SJSA1 (cell line): ENCODE measurements around the gene FGGY. TPM values are rescaled to one million over a fixed set of nuclear protein-coding genes. Genes with fewer than 3 reads are reported as not detected.
"Not testable (repeated sequence)": the region's sequence is repeated elsewhere in the genome, so short reads cannot be mapped to it uniquely, and the experiment has no call there.

ENCODE experiments used
- DNase-seq, 2 experiments: peaks; one replicate each; pipeline ENCODE4 v3.0.0-alpha.2; 2015 to 2020; ENCODE audit warnings: low spot score in 2 of 2, low read depth in 1 of 2
- H3K27ac ChIP-seq: fragments of 250-450 bp; sonication (Bioruptor Pico); 2 replicates; pipeline ENCODE4 v1.5.1; 2020; ENCODE audit warnings: mild to moderate bottlenecking, moderate library complexity
- H3K27me3 ChIP-seq: fragments of 250-450 bp; sonication (Bioruptor Pico); replicated peaks from 2 replicates; pipeline ENCODE4 v1.5.1; 2020; ENCODE audit warnings: mild to moderate bottlenecking, moderate library complexity
- H3K36me3 ChIP-seq: fragments of 250-450 bp; sonication (Bioruptor Pico); 2 replicates; pipeline ENCODE4 v1.5.1; 2020; ENCODE audit warnings: mild to moderate bottlenecking
- H3K4me1 ChIP-seq: fragments of 250-450 bp; sonication (Bioruptor Pico); replicated peaks from 2 replicates; pipeline ENCODE4 v1.6.1; 2021; ENCODE audit warnings: mild to moderate bottlenecking
- H3K4me3 ChIP-seq: fragments of 250-450 bp; sonication (Bioruptor Pico); 2 replicates; pipeline ENCODE4 v1.5.1; 2020; ENCODE audit warnings: mild to moderate bottlenecking
- H3K9me3 ChIP-seq: fragments of 250-450 bp; sonication (Bioruptor Pico); replicated peaks from 2 replicates; pipeline ENCODE4 v1.5.1; 2020; ENCODE audit warnings: mild to moderate bottlenecking
- total RNA-seq: library from RNA; depleted of rRNA; stranded (reverse); fragments of >200 nt; shearing (Covaris generic); gene quantifications from 2 replicates; pipeline ENCODE4 v1.2.3, GENCODE V29; 2014

Gene FGGY
- total RNA-seq, 1 experiment from 2014 or later, result 9.0 TPM

DNA sequence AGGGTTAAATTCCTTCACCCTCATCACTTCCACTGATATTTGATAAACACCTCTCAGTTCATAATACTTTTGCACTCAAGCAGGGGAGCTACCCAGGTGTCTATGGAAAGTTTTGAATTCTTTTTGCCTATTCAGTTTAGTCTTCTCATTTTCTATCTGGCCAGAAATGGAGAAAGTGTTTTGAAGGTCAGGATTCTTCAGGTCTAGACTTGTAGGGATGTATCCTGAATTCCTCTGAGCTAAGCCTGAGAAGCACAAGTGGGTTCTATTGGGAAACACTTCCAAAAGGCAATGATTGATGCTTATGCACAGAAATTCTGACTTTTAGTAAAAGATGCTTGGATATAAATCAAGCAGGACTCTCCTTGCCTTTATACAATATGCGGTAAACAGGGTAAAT is 300.1 kb downstream of the FGGY start:
- no peak for DNase-seq
- peaks cover 81% of the 10 kb centered on the region for H3K4me1 ChIP-seq
- peak overlapping the region; percentile 93 for H3K27ac ChIP-seq
- no peaks in the 10 kb centered on the region for H3K9me3 ChIP-seq
- no peak overlapping the region for H3K4me3 ChIP-seq
- no peaks in the 10 kb centered on the region for H3K27me3 ChIP-seq
- H3K36me3 ChIP-seq, result no peaks in the 10 kb centered on the region

DNA sequence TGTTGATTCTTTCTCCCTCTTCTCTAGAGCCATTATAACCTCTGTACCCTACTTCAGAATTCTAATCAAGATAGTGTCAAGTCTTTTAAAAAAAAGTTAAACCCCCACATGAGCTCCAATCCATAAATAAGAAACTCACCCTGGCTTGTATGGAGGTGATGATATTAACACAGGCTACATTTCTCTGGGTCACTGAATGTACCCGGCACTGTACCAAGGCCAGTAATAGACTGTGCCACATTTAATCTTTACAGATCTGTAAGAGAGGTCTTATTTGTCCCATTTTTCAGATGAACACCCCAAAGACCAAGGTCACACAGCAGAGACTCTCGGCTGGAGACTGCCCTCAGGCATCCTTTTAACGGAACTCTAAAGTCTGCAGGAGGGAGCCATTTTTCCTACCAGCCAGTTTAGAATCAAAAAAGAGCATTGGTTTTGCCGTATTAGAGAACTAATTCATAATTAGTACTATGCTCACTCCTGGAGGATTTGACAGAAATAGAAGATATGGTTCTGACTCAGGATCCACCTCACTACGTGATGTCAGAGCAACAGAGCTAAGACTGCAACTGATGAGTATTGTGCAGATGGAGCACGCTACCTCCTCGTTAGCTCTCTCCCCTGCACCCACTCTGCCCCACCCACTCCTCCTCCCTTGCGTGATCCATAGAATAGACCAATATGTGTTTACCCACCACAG is 300.7 kb downstream of the FGGY start:
- no peak overlapping the region for H3K4me3 ChIP-seq
- no peaks in the 10 kb centered on the region for H3K36me3 ChIP-seq
- no peaks in the 10 kb centered on the region for H3K27me3 ChIP-seq
- DNase-seq, result peak; percentile 68 to 78
- no peaks in the 10 kb centered on the region for H3K9me3 ChIP-seq
- peak overlapping the region; percentile 93 for H3K27ac ChIP-seq
- H3K4me1 ChIP-seq, result peaks cover 83% of the 10 kb centered on the region

DNA sequence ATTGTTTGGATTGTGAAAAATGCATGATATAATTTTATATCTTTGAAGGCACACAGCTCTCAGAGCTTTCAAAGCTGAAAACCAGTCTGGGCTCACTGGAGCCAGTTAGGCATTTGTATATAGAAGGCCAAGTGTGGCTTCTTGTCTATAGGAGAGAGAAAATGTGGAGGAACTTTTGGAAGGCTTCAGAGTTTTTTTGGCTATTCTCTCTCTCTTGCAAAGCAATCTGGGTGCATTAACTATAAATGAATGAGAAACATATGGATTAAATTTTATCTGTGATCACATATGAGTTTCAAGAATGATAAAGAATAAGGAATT is 301.2 kb downstream of the FGGY start:
- Histone ChIP-seq H3K27ac (peak overlapping the region; percentile 64), H3K9me3 (no peaks in the 10 kb centered on the region), H3K4me3 (no peak overlapping the region), H3K27me3 (no peaks in the 10 kb centered on the region), H3K4me1 (peaks cover 83% of the 10 kb centered on the region), H3K36me3 (no peaks in the 10 kb centered on the region)
- no peak for DNase-seq

- Histone ChIP-seq H3K36me3 (no peaks in the 10 kb centered on the region), H3K4me3 (no peak overlapping the region), H3K4me1 (peaks cover 87% of the 10 kb centered on the region), H3K9me3 (no peaks in the 10 kb centered on the region), H3K27me3 (no peaks in the 10 kb centered on the region), H3K27ac (peak overlapping the region; percentile 79)
- DNase-seq, result peak; percentile 93 to 96
These were observed 304.1 kb downstream of the FGGY start for GRCh38 chr1:59601041-59601441.

- Histone ChIP-seq H3K27ac (peak overlapping the region; percentile 79), H3K36me3 (no peaks in the 10 kb centered on the region)
- DNase-seq, result no peak
These were observed 304.9 kb downstream of the FGGY start for GRCh38 chr1:59601811-59602210.

DNA sequence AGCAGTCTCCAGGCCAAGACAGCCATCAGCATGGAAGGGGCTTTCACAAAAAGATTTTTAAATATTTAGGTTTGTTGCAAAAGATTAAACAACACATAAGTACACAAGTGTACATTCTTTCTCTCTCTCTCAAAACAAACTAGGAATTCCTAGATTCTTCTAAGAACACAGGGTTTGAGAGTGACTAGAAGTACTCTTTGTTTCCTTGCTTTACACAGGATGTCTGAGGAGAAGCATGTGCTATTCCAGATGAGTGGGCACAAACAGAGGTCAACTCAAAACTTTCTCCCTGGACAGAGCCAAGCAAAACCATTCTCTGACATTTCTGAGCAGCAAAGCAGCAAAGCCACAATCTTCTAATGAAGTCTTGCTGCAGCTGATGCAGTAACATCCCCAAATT is 307.3 kb downstream of the FGGY start:
- Histone ChIP-seq H3K27ac (peak overlapping the region; percentile 31), H3K4me1 (peaks cover 56% of the 10 kb centered on the region), H3K9me3 (no peaks in the 10 kb centered on the region), H3K27me3 (no peaks in the 10 kb centered on the region), H3K36me3 (no peaks in the 10 kb centered on the region), H3K4me3 (no peak overlapping the region)
- DNase-seq, result peak in 1 of 2 experiments; percentile 78

More at GRCh38 chr1:59601811-59602210, 304.9 kb downstream of the FGGY start:
- H3K9me3 ChIP-seq, result no peaks in the 10 kb centered on the region
- peaks cover 79% of the 10 kb centered on the region for H3K4me1 ChIP-seq
- H3K4me3 ChIP-seq, result no peak overlapping the region
- no peaks in the 10 kb centered on the region for H3K27me3 ChIP-seq

GRCh38 chr1:59605184-59605583 is 308.3 kb downstream of the FGGY start:
- no peak for DNase-seq
- Histone ChIP-seq H3K4me3 (no peak overlapping the region), H3K9me3 (no peaks in the 10 kb centered on the region), H3K4me1 (peaks cover 46% of the 10 kb centered on the region), H3K27me3 (no peaks in the 10 kb centered on the region), H3K27ac (peak overlapping the region; percentile 16; the same call in 1 of the 2 replicates), H3K36me3 (no peaks in the 10 kb centered on the region)

DNA sequence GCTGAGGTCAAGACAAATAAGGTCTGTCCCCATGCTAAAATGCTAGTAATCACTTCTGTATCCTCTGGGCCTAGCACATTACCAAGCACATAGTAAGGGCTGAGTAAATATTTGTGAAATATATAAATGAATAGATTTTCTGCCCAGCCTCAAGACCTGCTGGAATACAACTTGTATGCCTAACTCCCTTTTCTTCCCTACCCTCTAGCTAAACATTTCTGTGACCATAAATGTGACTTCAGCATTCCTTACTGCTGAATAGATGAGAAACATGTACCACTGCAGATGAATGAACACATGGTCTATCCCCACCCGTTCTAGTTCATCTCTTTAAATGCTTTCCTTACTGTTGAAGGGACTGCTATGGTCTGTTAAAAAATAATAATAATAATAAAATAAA is 308.9 kb downstream of the FGGY start:
- no peaks in the 10 kb centered on the region for H3K36me3 ChIP-seq
- peak in 1 of 2 experiments; percentile 49 for DNase-seq
- H3K4me1 ChIP-seq, result peaks cover 40% of the 10 kb centered on the region
- H3K27me3 ChIP-seq, result no peaks in the 10 kb centered on the region
- no peaks in the 10 kb centered on the region for H3K9me3 ChIP-seq
- peak overlapping the region; percentile 16; the same call in 1 of the 2 replicates for H3K27ac ChIP-seq
- no peak overlapping the region for H3K4me3 ChIP-seq

GRCh38 chr1:59609245-59609644 is 312.4 kb downstream of the FGGY start:
- peaks cover 15% of the 10 kb centered on the region for H3K4me1 ChIP-seq
- no peaks in the 10 kb centered on the region for H3K27me3 ChIP-seq
- DNase-seq, result no peak
- H3K9me3 ChIP-seq, result no peaks in the 10 kb centered on the region
- no peak overlapping the region for H3K27ac ChIP-seq
- no peak overlapping the region for H3K4me3 ChIP-seq
- no peaks in the 10 kb centered on the region for H3K36me3 ChIP-seq

DNA sequence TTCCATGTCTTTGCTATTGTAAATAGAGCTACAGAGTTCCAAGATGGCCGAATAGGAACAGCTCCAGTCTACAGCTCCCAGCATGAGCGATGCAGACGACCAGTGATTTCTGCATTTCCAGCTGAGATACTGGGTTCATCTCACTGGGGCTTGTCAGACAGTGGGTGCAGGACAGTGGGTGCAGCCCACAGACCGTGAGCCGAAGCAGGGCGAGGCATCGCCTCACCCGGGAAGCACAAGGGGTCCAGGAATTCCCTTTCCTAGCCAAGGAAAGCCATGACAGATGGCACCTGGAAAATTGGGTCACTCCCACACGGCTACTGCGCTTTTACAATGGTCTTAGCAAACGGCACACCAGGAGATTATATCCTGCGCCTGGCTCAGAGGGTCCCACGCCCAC is 313.6 kb downstream of the FGGY start:
- DNase-seq, H3K4me3 ChIP-seq: not testable (repeated sequence)

DNA sequence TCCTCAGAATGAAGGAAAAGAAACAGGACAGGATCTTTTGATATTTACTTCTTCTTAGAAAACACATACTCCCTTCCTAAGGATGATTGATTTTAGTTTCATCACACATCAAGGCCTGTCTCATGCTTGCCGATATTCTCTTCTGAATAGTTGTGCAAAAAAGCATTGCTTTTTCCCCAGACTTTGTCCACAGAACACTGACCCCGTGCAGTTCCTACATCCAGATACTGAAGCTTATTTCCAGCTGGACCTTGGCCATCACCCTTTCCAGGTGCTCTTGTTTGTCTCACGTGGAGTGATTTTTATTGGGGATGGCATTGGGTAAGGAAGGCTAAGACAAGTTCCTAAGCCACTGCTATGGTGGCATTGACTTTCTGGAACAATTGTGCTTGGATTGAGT is 320.5 kb downstream of the FGGY start:
- Histone ChIP-seq H3K36me3 (no peaks in the 10 kb centered on the region), H3K27ac (no peak overlapping the region), H3K4me3 (no peak overlapping the region), H3K27me3 (no peaks in the 10 kb centered on the region), H3K4me1 (no peaks in the 10 kb centered on the region), H3K9me3 (no peaks in the 10 kb centered on the region)
- no peak for DNase-seq

More for the DNA sequence above, 313.6 kb downstream of the FGGY start:
- not testable (repeated sequence) for H3K27me3 ChIP-seq, H3K9me3 ChIP-seq, H3K36me3 ChIP-seq, H3K27ac ChIP-seq, H3K4me1 ChIP-seq

GRCh38 chr1:59619557-59619956 is 322.7 kb downstream of the FGGY start:
- H3K4me3 ChIP-seq, result no peak overlapping the region
- H3K4me1 ChIP-seq, result no peaks in the 10 kb centered on the region
- H3K27ac ChIP-seq, result no peak overlapping the region
- H3K36me3 ChIP-seq, result no peaks in the 10 kb centered on the region
- no peaks in the 10 kb centered on the region for H3K27me3 ChIP-seq
- no peak for DNase-seq
- H3K9me3 ChIP-seq, result no peaks in the 10 kb centered on the region

DNA sequence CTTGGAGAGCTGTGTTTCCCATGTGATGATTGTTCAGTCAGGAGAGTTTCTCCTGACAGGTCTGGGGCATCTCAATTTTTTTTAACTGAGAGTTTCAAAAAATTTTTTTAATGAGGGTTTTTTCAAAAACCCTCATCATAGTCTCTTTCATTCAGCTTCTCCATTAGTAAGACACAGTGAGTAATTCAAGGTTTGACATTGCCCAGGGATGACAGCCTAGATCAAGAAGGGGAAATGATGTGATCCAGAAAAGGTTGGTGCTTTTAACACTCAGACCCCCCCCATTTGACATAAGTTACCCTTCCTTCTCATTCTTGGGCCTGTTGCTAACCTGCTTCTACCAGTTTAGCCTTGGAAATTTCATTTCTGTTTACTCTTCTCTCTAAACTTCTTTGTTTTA is 328.5 kb downstream of the FGGY start:
- Histone ChIP-seq H3K27me3 (no peaks in the 10 kb centered on the region), H3K4me3 (no peak overlapping the region), H3K27ac (no peak overlapping the region), H3K9me3 (no peaks in the 10 kb centered on the region), H3K4me1 (no peaks in the 10 kb centered on the region), H3K36me3 (no peaks in the 10 kb centered on the region)
- DNase-seq, result no peak

- H3K27ac ChIP-seq, result no peak overlapping the region
- no peak overlapping the region for H3K4me3 ChIP-seq
- H3K4me1 ChIP-seq, result no peaks in the 10 kb centered on the region
- no peaks in the 10 kb centered on the region for H3K27me3 ChIP-seq
- H3K9me3 ChIP-seq, result no peaks in the 10 kb centered on the region
- H3K36me3 ChIP-seq, result no peaks in the 10 kb centered on the region
- DNase-seq, result no peak
These were observed 334.8 kb downstream of the FGGY start for GRCh38 chr1:59631561-59632255.
